HCT116 (cell line): ENCODE data around the gene GYG1. TPM values are rescaled to one million over a fixed set of nuclear protein-coding genes. Genes with fewer than 3 reads are reported as not detected.

ENCODE experiments used
- ATAC-seq: fragments of 200-7000 bp; cut with Tn5 transposase; 2 replicates; pipeline ENCODE4 v1.9.1; 2020; ENCODE audit warnings: mild to moderate bottlenecking, moderate library complexity
- BruUV-seq: library from RNA; stranded (reverse); fragments of 400-500 nt; replicated peaks from 2 replicates; lab custom pipeline; 2021; lab: Mats Ljungman, UMichigan
- CTCF ChIA-PET: fragments of 300-600 bp; sonication (Branson Sonifier 250); formaldehyde crosslinking; loops from one replicate; lab custom pipeline; 2021; ENCODE audit warnings: antibody characterized with exemption; lab: Charles Lee
- POLR2A ChIA-PET: fragments of 300-600, 350-600 bp; sonication (Branson Sonifier 250); formaldehyde crosslinking; loops from one replicate; lab custom pipeline; 2021; ENCODE audit warnings: antibody characterized with exemption; lab: Charles Lee
- RAD21 ChIA-PET, 2 experiments: fragments of 300-600 bp; sonication (Branson Sonifier 250); formaldehyde crosslinking; loops; one replicate each; lab custom pipeline; 2023; ENCODE audit warnings: low total read pairs in 2 of 2; ENCODE audit not compliant: uncharacterized antibody in 2 of 2, unreplicated experiment in 2 of 2, low non-redundant PET in 1 of 2; lab: Charles Lee
- DNase-seq: peaks from one replicate; pipeline ENCODE4 v3.0.0-alpha.2; 2010; ENCODE audit warnings: low read depth, low spot score
- H2AFZ ChIP-seq: fragments of 200-600 bp; shearing (Covaris generic), sonication (generic); 2 replicates; pipeline ENCODE4 v1.6.1; 2017; ENCODE audit warnings: low read depth, mixed run types, mixed read lengths, antibody characterized with exemption, low read length; ENCODE audit not compliant: poor library complexity, severe bottlenecking
- H3K27ac ChIP-seq: 2 replicates; pipeline ENCODE4 v1.5.1; 2012; ENCODE audit warnings: low read depth, low read length
- H3K27me3 ChIP-seq: fragments of 200-600 bp; sonication (generic); 2 replicates; pipeline ENCODE4 v1.6.1; 2016; ENCODE audit warnings: mixed run types, low read length, mixed read lengths; ENCODE audit not compliant: insufficient read depth
- H3K36me3 ChIP-seq, 2 experiments: fragments of 200-500 bp in 1 of 2; fragments of 200-600 bp in 1 of 2; sonication (Bioruptor generic) in 1 of 2; sonication (generic) in 1 of 2; 2 replicates each; pipeline versions ENCODE4 v1.5.1 to v1.6.1; 2014 to 2016; ENCODE audit warnings: low read length in 2 of 2, inconsistent platforms in 1 of 2, mixed read lengths in 1 of 2, mixed run types in 1 of 2; ENCODE audit not compliant: insufficient read depth in 2 of 2, control insufficient read depth in 1 of 2
- H3K4me1 ChIP-seq, 2 experiments: fragments of 200-600 bp in 1 of 2; sonication (generic) in 1 of 2; 2 replicates each; pipeline versions ENCODE4 v1.5.1 to v1.6.1; 2012 to 2017; ENCODE audit warnings: low read length in 2 of 2, inconsistent platforms in 1 of 2, mild to moderate bottlenecking in 1 of 2, mixed read lengths in 1 of 2, mixed run types in 1 of 2, moderate library complexity in 1 of 2; ENCODE audit not compliant: insufficient read depth in 2 of 2, control insufficient read depth in 1 of 2
- H3K4me2 ChIP-seq: fragments of 200-600 bp; sonication (generic); 2 replicates; pipeline ENCODE4 v1.6.1; 2017; ENCODE audit warnings: mixed run types, low read length, mixed read lengths
- H3K4me3 ChIP-seq, 2 experiments: fragments of 200-600 bp in 1 of 2; sonication (generic) in 1 of 2; replicated peaks in 1 of 2; 2 replicates each; pipeline ENCODE4 v1.5.1; 2011 to 2016; ENCODE audit warnings: low read length in 2 of 2, control low read depth in 1 of 2, low read depth in 1 of 2, mild to moderate bottlenecking in 1 of 2, mixed read lengths in 1 of 2, mixed run types in 1 of 2
- H3K79me2 ChIP-seq: fragments of 200-600 bp; sonication (generic); 2 replicates; pipeline ENCODE4 v1.6.1; 2017; ENCODE audit warnings: mild to moderate bottlenecking, mixed run types, low read length, moderate library complexity, mixed read lengths; ENCODE audit not compliant: insufficient read depth
- H3K9ac ChIP-seq: fragments of 200-600 bp; sonication (generic); 2 replicates; pipeline ENCODE4 v1.6.1; 2016; ENCODE audit warnings: low read length, mixed read lengths
- H3K9me2 ChIP-seq: fragments of 200-600 bp; sonication (generic), shearing (Covaris generic); 2 replicates; pipeline ENCODE4 v1.6.1; 2017; ENCODE audit warnings: mixed run types, mild to moderate bottlenecking, moderate library complexity; ENCODE audit not compliant: insufficient read depth
- H3K9me3 ChIP-seq, 2 experiments: fragments of 200-500 bp in 1 of 2; fragments of 200-600 bp in 1 of 2; sonication (Bioruptor generic) in 1 of 2; sonication (generic) in 1 of 2; 2 replicates each; pipeline ENCODE4 v1.6.1; 2014 to 2017; ENCODE audit warnings: low read length in 2 of 2, mixed read lengths in 2 of 2, inconsistent platforms in 1 of 2, low read depth in 1 of 2, mild to moderate bottlenecking in 1 of 2, mixed run types in 1 of 2, moderate library complexity in 1 of 2; ENCODE audit not compliant: control insufficient read depth in 1 of 2, insufficient read depth in 1 of 2
- H4K20me1 ChIP-seq: fragments of 200-600 bp; sonication (generic), shearing (Covaris generic); 2 replicates; pipeline ENCODE4 v1.6.1; 2017; ENCODE audit warnings: mixed run types, mild to moderate bottlenecking, moderate library complexity; ENCODE audit not compliant: insufficient read depth
- CEBPB ChIP-seq: IDR thresholded peaks from 2 replicates; pipeline ENCODE4 v1.6.1; 2012; ENCODE audit warnings: low read depth
- EZH2 ChIP-seq: fragments of 200-600 bp; sonication (generic); IDR thresholded peaks from 2 replicates; pipeline ENCODE4 v1.6.1; 2017; ENCODE audit warnings: antibody characterized with exemption, mixed run types
- POLR2A ChIP-seq: IDR thresholded peaks from 2 replicates; pipeline ENCODE4 v1.7.0; 2011; ENCODE audit warnings: borderline replicate concordance; ENCODE audit not compliant: insufficient read depth, insufficient read length; ENCODE audit errors: extremely low read depth
- RAD21 ChIP-seq: IDR thresholded peaks from 2 replicates; pipeline ENCODE4 v1.6.1; 2012; ENCODE audit warnings: low read depth, mild to moderate bottlenecking
- ZFX ChIP-seq: fragments of 450-650 bp; IDR thresholded peaks from 2 replicates; pipeline ENCODE4 v1.6.1; 2017
- ZNF274 ChIP-seq: fragments of 200-500 bp; sonication (Bioruptor generic); IDR thresholded peaks from 2 replicates; pipeline ENCODE4 v1.6.1; 2014; ENCODE audit warnings: mild to moderate bottlenecking, low read depth, low read length, inconsistent platforms
- intact Hi-C: fragments of 100-400 bp; cut with micrococcal nuclease; formaldehyde crosslinking; loops from 2 replicates; pipeline ENCODE4 v1.10.0; 2022
- total RNA-seq: library from RNA; stranded (reverse); gene quantifications from one replicate; pipeline ENCODE4 v1.2.1, GENCODE V29; 2021; ENCODE audit not compliant: unreplicated experiment
- TF ChIP-seq, protein P1 (sequence below): IDR thresholded peaks from 2 replicates; pipeline ENCODE4 v1.6.1; 2012; ENCODE audit warnings: low read depth
- TF ChIP-seq, protein P2 (sequence below): IDR thresholded peaks from 2 replicates; pipeline ENCODE4 v1.6.1; 2012

The GYG1 gene
- total RNA-seq, 1 experiment from 2014 or later = 28.9 TPM

- Histone ChIP-seq H3K4me1 (no peaks in the 10 kb centered on the region), H3K9me3 (peaks cover 0 to 6% of the 10 kb centered on the region in 2 experiments; a peak in 1 of 4 replicates), H4K20me1 (no peaks in the 10 kb centered on the region), H3K27me3 (no peaks in the 10 kb centered on the region), H3K4me3 (no peak overlapping the region), H3K79me2 (no peaks in the 10 kb centered on the region), H3K27ac (no peak overlapping the region), H3K9me2 (no peaks in the 10 kb centered on the region), H3K9ac (no peak overlapping the region), H3K4me2 (no peak overlapping the region), H2AFZ (no peak overlapping the region)
- RAD21 ChIA-PET = no interaction called here
- no peak for ATAC-seq
- DNase-seq = no peak
- TF ChIP-seq EZH2 = no peak
- TF ChIP-seq RAD21 = no peak
- TF ChIP-seq, protein P1, sequence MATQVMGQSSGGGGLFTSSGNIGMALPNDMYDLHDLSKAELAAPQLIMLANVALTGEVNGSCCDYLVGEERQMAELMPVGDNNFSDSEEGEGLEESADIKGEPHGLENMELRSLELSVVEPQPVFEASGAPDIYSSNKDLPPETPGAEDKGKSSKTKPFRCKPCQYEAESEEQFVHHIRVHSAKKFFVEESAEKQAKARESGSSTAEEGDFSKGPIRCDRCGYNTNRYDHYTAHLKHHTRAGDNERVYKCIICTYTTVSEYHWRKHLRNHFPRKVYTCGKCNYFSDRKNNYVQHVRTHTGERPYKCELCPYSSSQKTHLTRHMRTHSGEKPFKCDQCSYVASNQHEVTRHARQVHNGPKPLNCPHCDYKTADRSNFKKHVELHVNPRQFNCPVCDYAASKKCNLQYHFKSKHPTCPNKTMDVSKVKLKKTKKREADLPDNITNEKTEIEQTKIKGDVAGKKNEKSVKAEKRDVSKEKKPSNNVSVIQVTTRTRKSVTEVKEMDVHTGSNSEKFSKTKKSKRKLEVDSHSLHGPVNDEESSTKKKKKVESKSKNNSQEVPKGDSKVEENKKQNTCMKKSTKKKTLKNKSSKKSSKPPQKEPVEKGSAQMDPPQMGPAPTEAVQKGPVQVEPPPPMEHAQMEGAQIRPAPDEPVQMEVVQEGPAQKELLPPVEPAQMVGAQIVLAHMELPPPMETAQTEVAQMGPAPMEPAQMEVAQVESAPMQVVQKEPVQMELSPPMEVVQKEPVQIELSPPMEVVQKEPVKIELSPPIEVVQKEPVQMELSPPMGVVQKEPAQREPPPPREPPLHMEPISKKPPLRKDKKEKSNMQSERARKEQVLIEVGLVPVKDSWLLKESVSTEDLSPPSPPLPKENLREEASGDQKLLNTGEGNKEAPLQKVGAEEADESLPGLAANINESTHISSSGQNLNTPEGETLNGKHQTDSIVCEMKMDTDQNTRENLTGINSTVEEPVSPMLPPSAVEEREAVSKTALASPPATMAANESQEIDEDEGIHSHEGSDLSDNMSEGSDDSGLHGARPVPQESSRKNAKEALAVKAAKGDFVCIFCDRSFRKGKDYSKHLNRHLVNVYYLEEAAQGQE = no peak
- TF ChIP-seq ZFX = no peak
- TF ChIP-seq POLR2A = no peak
- no peak for TF ChIP-seq CEBPB
- TF ChIP-seq, protein P2, sequence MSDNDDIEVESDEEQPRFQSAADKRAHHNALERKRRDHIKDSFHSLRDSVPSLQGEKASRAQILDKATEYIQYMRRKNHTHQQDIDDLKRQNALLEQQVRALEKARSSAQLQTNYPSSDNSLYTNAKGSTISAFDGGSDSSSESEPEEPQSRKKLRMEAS = no peak
- TF ChIP-seq ZNF274 = no peak
- TF ChIP-seq, all 23 proteins: peak for 0
- POLR2A ChIA-PET = no interaction called here
- intact Hi-C loops = no loop called here
- H3K36me3 ChIP-seq = peaks cover 4 to 30% of the 10 kb centered on the region in 2 experiments; a peak in 3 of 4 replicates
- CTCF ChIA-PET = no interaction called here
- BruUV-seq = no TSS peak
Measured at GRCh38 chr3:149023951-149024350, 32.6 kb downstream of the GYG1 start.
